ENCODE measurements around the gene ADCY6. TPM values are rescaled to one million over a fixed set of nuclear protein-coding genes. Genes with fewer than 3 reads are reported as not detected.

ADCY6 gene
- total RNA-seq, 1 experiment from 2014 or later, result 24.1 TPM

DNA sequence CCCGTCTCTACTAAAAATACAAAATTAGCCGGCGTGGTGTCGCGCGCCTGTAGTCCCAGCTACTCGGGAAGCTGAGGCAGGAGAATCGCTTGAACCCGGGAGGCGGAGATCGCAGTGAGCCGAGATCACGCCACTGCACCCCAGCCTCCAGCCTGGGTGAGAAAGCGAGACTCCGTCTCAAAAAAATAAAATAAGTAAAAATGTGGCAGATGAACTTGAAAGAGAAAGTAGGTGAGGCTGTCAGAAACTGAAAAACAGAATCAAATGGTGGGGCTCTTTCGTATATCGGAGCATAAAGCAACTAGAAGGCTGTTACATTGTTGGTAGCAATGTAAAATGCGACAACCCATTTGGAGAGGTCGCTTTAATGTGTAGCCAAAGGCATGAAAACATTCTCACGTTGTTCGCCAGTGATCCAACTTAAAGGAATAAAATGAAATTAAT, 71.6 kb downstream of the ADCY6 start:
- in situ Hi-C loops (cut with HindIII; ENCODE audit: low pct_unique_long_range_greater_than_20kb, low sequenced_read_pairs), result no loop called here
- DNase-seq (ENCODE audit: low read depth, low spot score) (peak; percentile 5), ATAC-seq (peak; percentile 7; the same call in 1 of the 2 replicates)
- Histone ChIP-seq H3K27ac (ENCODE audit: low read length) (peak overlapping the region; percentile 93), H3K9me3 (ENCODE audit: control insufficient read depth, insufficient read depth, low read depth, low read length) (no peaks in the 10 kb centered on the region), H3K4me1 (ENCODE audit: control insufficient read depth, insufficient read depth, low read length) (peaks cover 13% of the 10 kb centered on the region; the same call in 1 of the 2 replicates), H3K4me3 (ENCODE audit: low read depth in 2 of 2, low read length in 2 of 2) (peak overlapping the region; percentile 92 to 95), H3K27me3 (ENCODE audit: control insufficient read depth, insufficient read depth, low read length) (no peaks in the 10 kb centered on the region), H3K36me3 (ENCODE audit: control insufficient read depth, insufficient read depth, low read length) (peaks cover 5% of the 10 kb centered on the region; the same call in 1 of the 2 replicates)
- ChIA-PET POLR2A (no interaction called here), CTCF (interaction anchor here (0.7 kb wide), 1 partner anchor 14 kb away, joined by 9 read pairs; no protein-coding TSS in a partner anchor)
- TF ChIP-seq, protein P1, sequence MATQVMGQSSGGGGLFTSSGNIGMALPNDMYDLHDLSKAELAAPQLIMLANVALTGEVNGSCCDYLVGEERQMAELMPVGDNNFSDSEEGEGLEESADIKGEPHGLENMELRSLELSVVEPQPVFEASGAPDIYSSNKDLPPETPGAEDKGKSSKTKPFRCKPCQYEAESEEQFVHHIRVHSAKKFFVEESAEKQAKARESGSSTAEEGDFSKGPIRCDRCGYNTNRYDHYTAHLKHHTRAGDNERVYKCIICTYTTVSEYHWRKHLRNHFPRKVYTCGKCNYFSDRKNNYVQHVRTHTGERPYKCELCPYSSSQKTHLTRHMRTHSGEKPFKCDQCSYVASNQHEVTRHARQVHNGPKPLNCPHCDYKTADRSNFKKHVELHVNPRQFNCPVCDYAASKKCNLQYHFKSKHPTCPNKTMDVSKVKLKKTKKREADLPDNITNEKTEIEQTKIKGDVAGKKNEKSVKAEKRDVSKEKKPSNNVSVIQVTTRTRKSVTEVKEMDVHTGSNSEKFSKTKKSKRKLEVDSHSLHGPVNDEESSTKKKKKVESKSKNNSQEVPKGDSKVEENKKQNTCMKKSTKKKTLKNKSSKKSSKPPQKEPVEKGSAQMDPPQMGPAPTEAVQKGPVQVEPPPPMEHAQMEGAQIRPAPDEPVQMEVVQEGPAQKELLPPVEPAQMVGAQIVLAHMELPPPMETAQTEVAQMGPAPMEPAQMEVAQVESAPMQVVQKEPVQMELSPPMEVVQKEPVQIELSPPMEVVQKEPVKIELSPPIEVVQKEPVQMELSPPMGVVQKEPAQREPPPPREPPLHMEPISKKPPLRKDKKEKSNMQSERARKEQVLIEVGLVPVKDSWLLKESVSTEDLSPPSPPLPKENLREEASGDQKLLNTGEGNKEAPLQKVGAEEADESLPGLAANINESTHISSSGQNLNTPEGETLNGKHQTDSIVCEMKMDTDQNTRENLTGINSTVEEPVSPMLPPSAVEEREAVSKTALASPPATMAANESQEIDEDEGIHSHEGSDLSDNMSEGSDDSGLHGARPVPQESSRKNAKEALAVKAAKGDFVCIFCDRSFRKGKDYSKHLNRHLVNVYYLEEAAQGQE (IDR thresholded peaks at IDR 0.05; ENCODE audit: insufficient read depth in 1 of 2, low read depth in 2 of 2, low read length in 1 of 2), result no peak
- TF ChIP-seq POLR2AphosphoS5 (IDR thresholded peaks at IDR 0.05; ENCODE audit: low read depth, low read length) (no peak), SIN3A (IDR thresholded peaks at IDR 0.05; ENCODE audit: borderline replicate concordance, insufficient read depth, low read depth, low read length) (no peak), TCF7L2 (IDR thresholded peaks at IDR 0.05; ENCODE audit: low read depth, low read length) (no peak)
- TF ChIP-seq, protein P2, sequence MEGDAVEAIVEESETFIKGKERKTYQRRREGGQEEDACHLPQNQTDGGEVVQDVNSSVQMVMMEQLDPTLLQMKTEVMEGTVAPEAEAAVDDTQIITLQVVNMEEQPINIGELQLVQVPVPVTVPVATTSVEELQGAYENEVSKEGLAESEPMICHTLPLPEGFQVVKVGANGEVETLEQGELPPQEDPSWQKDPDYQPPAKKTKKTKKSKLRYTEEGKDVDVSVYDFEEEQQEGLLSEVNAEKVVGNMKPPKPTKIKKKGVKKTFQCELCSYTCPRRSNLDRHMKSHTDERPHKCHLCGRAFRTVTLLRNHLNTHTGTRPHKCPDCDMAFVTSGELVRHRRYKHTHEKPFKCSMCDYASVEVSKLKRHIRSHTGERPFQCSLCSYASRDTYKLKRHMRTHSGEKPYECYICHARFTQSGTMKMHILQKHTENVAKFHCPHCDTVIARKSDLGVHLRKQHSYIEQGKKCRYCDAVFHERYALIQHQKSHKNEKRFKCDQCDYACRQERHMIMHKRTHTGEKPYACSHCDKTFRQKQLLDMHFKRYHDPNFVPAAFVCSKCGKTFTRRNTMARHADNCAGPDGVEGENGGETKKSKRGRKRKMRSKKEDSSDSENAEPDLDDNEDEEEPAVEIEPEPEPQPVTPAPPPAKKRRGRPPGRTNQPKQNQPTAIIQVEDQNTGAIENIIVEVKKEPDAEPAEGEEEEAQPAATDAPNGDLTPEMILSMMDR (IDR thresholded peaks at IDR 0.05), result no peak
- TSS peak; percentile 98 for BruUV-seq (replicated peaks)
- intact Hi-C loops (cut with micrococcal nuclease; ENCODE audit: unreplicated experiment), result no loop called here

DNA sequence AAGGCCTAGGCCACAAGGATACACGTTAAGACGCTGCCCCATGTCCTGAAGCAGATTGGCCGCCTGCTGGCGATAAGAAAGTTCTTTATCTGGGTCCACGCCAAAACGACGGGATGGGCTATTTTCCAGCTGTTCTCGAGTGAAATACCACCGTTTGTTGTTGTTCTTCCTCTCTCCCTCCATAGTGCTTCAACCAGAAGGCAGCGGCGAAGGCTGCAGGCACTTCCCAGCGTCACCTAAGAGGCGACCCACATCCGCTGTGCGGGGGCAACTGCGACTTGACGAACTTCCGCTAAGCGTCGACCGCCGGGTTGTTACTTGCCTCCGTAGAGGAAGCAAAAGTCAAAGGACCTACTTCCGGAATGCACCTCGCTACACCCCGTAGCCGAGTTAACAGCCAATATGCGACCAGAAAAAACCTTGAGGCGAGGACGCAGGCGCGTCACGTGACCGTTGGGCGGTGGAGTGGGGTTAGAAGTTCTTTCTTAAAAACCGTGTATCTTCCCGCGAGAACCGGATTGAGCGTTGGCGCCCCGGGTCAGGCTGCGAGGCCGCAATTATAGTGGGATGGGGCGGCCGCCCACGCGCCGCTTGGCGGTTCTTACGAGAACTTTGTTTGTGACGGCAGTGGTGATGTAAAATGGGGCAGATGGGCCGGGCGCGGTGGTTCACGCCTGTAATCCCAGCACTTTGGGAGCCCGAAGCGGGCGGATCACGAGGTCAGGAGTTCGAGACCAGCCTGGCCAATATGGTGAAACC, 72.2 kb downstream of the ADCY6 start, which contains the start of gene CCNT1:
Gene CCNT1, minus strand, starts transcription at position 215 of the 759 bp plus-strand sequence. Its CDS starts 32 bp downstream, at position 183.
- H3K27me3 ChIP-seq (ENCODE audit: control insufficient read depth, insufficient read depth, low read length), result no peaks in the 10 kb centered on the region
- H3K4me3 ChIP-seq (ENCODE audit: low read depth in 2 of 2, low read length in 2 of 2), result peak within 1 kb of the TSS; percentile 92 to 95
- no TSS peak for BruUV-seq (replicated peaks)
- no peaks in the 10 kb centered on the region for H3K9me3 ChIP-seq (ENCODE audit: control insufficient read depth, insufficient read depth, low read depth, low read length)
- peak within 1 kb of the TSS; percentile 98 for H3K27ac ChIP-seq (ENCODE audit: low read length)
- intact Hi-C loops (cut with micrococcal nuclease; ENCODE audit: unreplicated experiment), result no loop called here
- ChIA-PET POLR2A (interaction anchor here (0.6 kb wide), 1 partner anchor 13 kb away, joined by 3 read pairs; no protein-coding TSS in a partner anchor), CTCF (no interaction called here)
- TF ChIP-seq, protein P1 (IDR thresholded peaks at IDR 0.05; ENCODE audit: insufficient read depth in 1 of 2, low read depth in 2 of 2, low read length in 1 of 2), result 0 out of 4 replicates have a peak, but pooled peaks of 1 of the 2 experiments have one; percentile 60
- TF ChIP-seq POLR2AphosphoS5 (IDR thresholded peaks at IDR 0.05; ENCODE audit: low read depth, low read length) (peak; percentile 75), SIN3A (IDR thresholded peaks at IDR 0.05; ENCODE audit: borderline replicate concordance, insufficient read depth, low read depth, low read length) (no peak), TCF7L2 (IDR thresholded peaks at IDR 0.05; ENCODE audit: low read depth, low read length) (0 out of 2 replicates have a peak, but pooled peaks have one; percentile 49)
- TF ChIP-seq, protein P2 (IDR thresholded peaks at IDR 0.05), result no peak
- H3K4me1 ChIP-seq (ENCODE audit: control insufficient read depth, insufficient read depth, low read length), result peaks cover 13% of the 10 kb centered on the region; the same call in 1 of the 2 replicates
- H3K36me3 ChIP-seq (ENCODE audit: control insufficient read depth, insufficient read depth, low read length), result peaks cover 5% of the 10 kb centered on the region; the same call in 1 of the 2 replicates
- ATAC-seq (peak; percentile 99), DNase-seq (ENCODE audit: low read depth, low spot score) (peak; percentile 100)
- in situ Hi-C loops (cut with HindIII; ENCODE audit: low pct_unique_long_range_greater_than_20kb, low sequenced_read_pairs), result no loop called here
